Activated naive CD4-positive, alpha-beta T cell (primary cell): ENCODE data around the gene ZFP36L1.
"Not testable (repeated sequence)": the region's sequence is repeated elsewhere in the genome, so short reads cannot be mapped to it uniquely, and the experiment has no call there.

Experiments used
- DNase-seq, 4 experiments: peaks; one replicate each; lab custom pipeline; 2025; lab: John Stamatoyannopoulos, UW

The ZFP36L1 gene

GRCh38 chr14:68784226-68784910 lies 8.5 kb downstream of the ZFP36L1 start:
- DNase-seq: no peak

- DNase-seq: no peak
Observed at GRCh38 chr14:68783408-68784225, 9.2 kb downstream of the ZFP36L1 start.

GRCh38 chr14:68782091-68782981 lies 10.5 kb downstream of the ZFP36L1 start:
- peak in 1 of 4 experiments; percentile 17 for DNase-seq

- DNase-seq: peak in 2 of 4 experiments; percentile 43 to 45
Observed at GRCh38 chr14:68781161-68782021, 11.5 kb downstream of the ZFP36L1 start.

GRCh38 chr14:68780358-68781160 lies 12.3 kb downstream of the ZFP36L1 start:
- DNase-seq: no peak

- peak in 2 of 4 experiments; percentile 20 to 24 for DNase-seq
Observed at GRCh38 chr14:68779761-68780323, 13.0 kb downstream of the ZFP36L1 start.

- no peak for DNase-seq
Observed at GRCh38 chr14:68777644-68778043, 15.2 kb downstream of the ZFP36L1 start.

- DNase-seq: no peak
Observed at GRCh38 chr14:68775614-68776126, 17.2 kb downstream of the ZFP36L1 start.

- DNase-seq: no peak
Observed at GRCh38 chr14:68774771-68775613, 17.9 kb downstream of the ZFP36L1 start.

GRCh38 chr14:68772761-68773381 lies 20.0 kb downstream of the ZFP36L1 start:
- DNase-seq: no peak

GRCh38 chr14:68771631-68772030 lies 21.2 kb downstream of the ZFP36L1 start:
- no peak for DNase-seq

GRCh38 chr14:68770553-68771286 lies 22.1 kb downstream of the ZFP36L1 start:
- no peak for DNase-seq

GRCh38 chr14:68770051-68770450 lies 22.8 kb downstream of the ZFP36L1 start:
- no peak for DNase-seq

GRCh38 chr14:68768316-68768715 lies 24.6 kb downstream of the ZFP36L1 start:
- DNase-seq: no peak

GRCh38 chr14:68767248-68767645 lies 25.6 kb downstream of the ZFP36L1 start:
- DNase-seq: no peak

- DNase-seq: no peak
Observed at GRCh38 chr14:68766299-68767247, 26.3 kb downstream of the ZFP36L1 start.

- not testable (repeated sequence) for DNase-seq
Observed at GRCh38 chr14:68763843-68764242, 29.0 kb downstream of the ZFP36L1 start.
